GM12891 (cell line): ENCODE measurements around the gene RIN3.

Experiments
- DNase-seq: peaks from one replicate; pipeline ENCODE4 v3.0.0; 2011; ENCODE audit warnings: low spot score; ENCODE audit not compliant: insufficient read length
- FAIRE-seq: peaks from 2 replicates; lab custom pipeline; 2011; peaks lifted over from hg19 to GRCh38; lab: Jason Lieb, UNC
- PAX5 ChIP-seq: IDR thresholded peaks from 2 replicates; pipeline ENCODE4 v1.6.1; 2011; ENCODE audit warnings: low read length, moderate library complexity, mild to moderate bottlenecking; ENCODE audit not compliant: insufficient read depth, severe bottlenecking
- POLR2A ChIP-seq: IDR thresholded peaks from 2 replicates; pipeline ENCODE4 v1.6.1; 2011; ENCODE audit warnings: low read depth, low read length, control low read depth
- POLR2AphosphoS5 ChIP-seq: IDR thresholded peaks from 2 replicates; pipeline ENCODE4 v1.6.1; 2011; ENCODE audit warnings: low read depth, low read length, control low read depth
- POU2F2 ChIP-seq: IDR thresholded peaks from 2 replicates; pipeline ENCODE4 v1.6.1; 2011; ENCODE audit warnings: low read depth, mild to moderate bottlenecking, control low read depth, low read length, moderate library complexity
- SPI1 ChIP-seq: IDR thresholded peaks from 2 replicates; pipeline ENCODE4 v1.6.1; 2011; ENCODE audit warnings: low read depth, low read length, control low read depth
- TAF1 ChIP-seq: IDR thresholded peaks from 2 replicates; pipeline ENCODE4 v1.6.1; 2011; ENCODE audit warnings: low read depth, low read length, control low read depth

RIN3 gene

GRCh38 chr14:92493492-92493891 lies 20.1 kb upstream of the RIN3 start:
- DNase-seq (no peak), FAIRE-seq (no peak)
- TF ChIP-seq POLR2AphosphoS5 (no peak), TAF1 (no peak), SPI1 (no peak)

- DNase-seq (no peak), FAIRE-seq (no peak)
- TF ChIP-seq TAF1: no peak
- TF ChIP-seq SPI1: no peak
- no peak for TF ChIP-seq POLR2AphosphoS5
- TF ChIP-seq PAX5: no peak
- TF ChIP-seq POU2F2: no peak
- TF ChIP-seq POLR2A: no peak
Observed at GRCh38 chr14:92494512-92494911, 19.1 kb upstream of the RIN3 start.

- FAIRE-seq: no peak
- no peak for DNase-seq
- TF ChIP-seq POLR2A: no peak
- TF ChIP-seq SPI1: peak; percentile 42; the same call in 1 of the 2 replicates
- no peak for TF ChIP-seq POU2F2
- no peak for TF ChIP-seq POLR2AphosphoS5
- TF ChIP-seq TAF1: no peak
- TF ChIP-seq PAX5: no peak
Observed at GRCh38 chr14:92495027-92495426, 18.6 kb upstream of the RIN3 start.

GRCh38 chr14:92496191-92496857 lies 17.3 kb upstream of the RIN3 start:
- no peak for DNase-seq
- no peak for FAIRE-seq
- no peak for TF ChIP-seq TAF1
- no peak for TF ChIP-seq POLR2AphosphoS5
- no peak for TF ChIP-seq SPI1
- TF ChIP-seq POU2F2: no peak
- TF ChIP-seq POLR2A: no peak
- TF ChIP-seq PAX5: no peak

GRCh38 chr14:92497391-92497790 lies 16.2 kb upstream of the RIN3 start:
- no peak for DNase-seq
- no peak for FAIRE-seq
- TF ChIP-seq POU2F2 (no peak), POLR2A (no peak)

GRCh38 chr14:92499234-92499633 lies 14.3 kb upstream of the RIN3 start:
- DNase-seq (no peak), FAIRE-seq (no peak)
- TF ChIP-seq POLR2A (no peak), POU2F2 (no peak), POLR2AphosphoS5 (no peak)

GRCh38 chr14:92500491-92500941 lies 13.1 kb upstream of the RIN3 start:
- DNase-seq (no peak), FAIRE-seq (no peak)
- TF ChIP-seq SPI1 (no peak), TAF1 (no peak), PAX5 (no peak), POU2F2 (no peak), POLR2A (no peak)

- TF ChIP-seq POLR2AphosphoS5 (no peak), TAF1 (no peak), POU2F2 (no peak), SPI1 (no peak), PAX5 (no peak), POLR2A (no peak)
- no peak for FAIRE-seq
- no peak for DNase-seq
Observed at GRCh38 chr14:92501891-92502351, 11.7 kb upstream of the RIN3 start.

- no peak for FAIRE-seq
- no peak for DNase-seq
- TF ChIP-seq POLR2AphosphoS5: no peak
- TF ChIP-seq POU2F2: no peak
- TF ChIP-seq TAF1: no peak
- TF ChIP-seq PAX5: no peak
Observed at GRCh38 chr14:92502541-92503286, 10.9 kb upstream of the RIN3 start.

- DNase-seq (no peak), FAIRE-seq (no peak)
- TF ChIP-seq PAX5 (no peak), SPI1 (no peak), POLR2A (no peak), POLR2AphosphoS5 (no peak), TAF1 (no peak), POU2F2 (no peak)
Observed at GRCh38 chr14:92503756-92504491, 9.7 kb upstream of the RIN3 start.
